Ovary (tissue), 9 donors: ENCODE results near the gene ACTL7B. TPM values are rescaled to one million over a fixed set of nuclear protein-coding genes. Genes with fewer than 3 reads are reported as not detected.

Experiments used
- DNase-seq, 5 donors: peaks; one replicate each; pipeline ENCODE4 v3.0.0-alpha.2; 2019 to 2020
- H3K27ac ChIP-seq, 2 donors: fragments of 200-600 bp; one replicate each; pipeline versions ENCODE4 v1.5.1 to v1.8.0; 2019 to 2022
- H3K27me3 ChIP-seq: fragments of 200-600 bp; one replicate; pipeline ENCODE4 v1.8.0; 2022
- H3K36me3 ChIP-seq: fragments of 200-600 bp; sonication (generic); one replicate; pipeline ENCODE4 v1.5.1; 2019
- H3K4me1 ChIP-seq: one replicate; pipeline ENCODE4 v1.8.1; 2013; ENCODE audit warnings: mild to moderate bottlenecking, moderate library complexity; ENCODE audit not compliant: insufficient read depth
- H3K4me3 ChIP-seq: fragments of 200-600 bp; sonication (generic); one replicate; pipeline ENCODE4 v1.5.1; 2017
- H3K9me3 ChIP-seq, 2 donors: fragments of 200-600 bp in 1 of 2; sonication (generic) in 1 of 2; one replicate each; pipeline versions ENCODE4 v1.5.1 to v1.8.1; 2013 to 2019; ENCODE audit warnings: mild to moderate bottlenecking in 1 of 2, moderate library complexity in 1 of 2
- EP300 ChIP-seq: sonication (generic); formaldehyde crosslinking; IDR thresholded peaks from one replicate; pipeline ENCODE4 v1.6.1; 2017; ENCODE audit warnings: antibody characterized with exemption
- POLR2A ChIP-seq: fragments of 450-650 bp; IDR thresholded peaks from one replicate; pipeline ENCODE4 v1.6.1; 2017; ENCODE audit warnings: antibody characterized with exemption, mild to moderate bottlenecking, moderate library complexity
- WGBS, 3 donors: extraction: QIAGEN DNeasy Blood & Tissue Kit in 1 of 3; methylation state at CpG; one replicate each; pipeline versions ENCODE4 v1.1.5 to v1.1.7; 2013 to 2017; 5-methylcytosine and 5-hydroxymethylcytosine counted together
- intact Hi-C, 4 donors: fragments of 100-400 bp; cut with DNase I; formaldehyde crosslinking; loops; one replicate each; pipeline versions ENCODE4 v1.11.0 to v1.15.1; 2022 to 2023
- polyA plus RNA-seq, 2 donors: library from polyadenylated mRNA; stranded (reverse); fragments of 200-250 nt in 1 of 2; fragments of 350-450 nt in 1 of 2; fragmentation: Illumina TruSeq in 1 of 2; extraction: RNeasy Lipid Tissue Mini Kit (QIAGEN cat#74804) in 1 of 2; gene quantifications; one replicate each; pipeline ENCODE4 v1.2.3, GENCODE V29; 2013 to 2014
- total RNA-seq, 7 donors: library from RNA; depleted of rRNA in 2 of 7; stranded (reverse); fragments of >200 nt in 2 of 7; fragmentation: NEBNext Ultra II Directional in 3 of 7; extraction: Animal tissue kit (Norgen Biotek cat#: 25700) in 3 of 7; gene quantifications; one replicate each; pipeline versions ENCODE4 v1.1.0 to v1.2.4, GENCODE V29; 2016 to 2023
- TF ChIP-seq, protein P1 (sequence below), 3 donors: fragments of 450-650 bp in 2 of 3; fragments of 200-600 bp in 1 of 3; IDR thresholded peaks; one replicate each; pipeline versions ENCODE4 v1.5.1 to v1.8.0; 2016 to 2022; ENCODE audit warnings: antibody characterized with exemption in 3 of 3, mild to moderate bottlenecking in 1 of 3
- donor health status: DM: no; HTN: no; CAD: no; lungs with moderate emphysema.
- donor health status: DM: no; HTN: no; CAD: no.
- donor health status: Bipolar disorder and iron deficiency.
- donor health status: DM: yes; HTN: yes; CAD: no.
- donor health status: DM: no; HTN: no; CAD: no.
- donor health status: DM: yes; HTN: yes; CAD: no.

Gene ACTL7B
- total and polyA plus RNA-seq, 9 donors = 0.10 to 0.17 (median 0.15) TPM; not detected in 6

DNA sequence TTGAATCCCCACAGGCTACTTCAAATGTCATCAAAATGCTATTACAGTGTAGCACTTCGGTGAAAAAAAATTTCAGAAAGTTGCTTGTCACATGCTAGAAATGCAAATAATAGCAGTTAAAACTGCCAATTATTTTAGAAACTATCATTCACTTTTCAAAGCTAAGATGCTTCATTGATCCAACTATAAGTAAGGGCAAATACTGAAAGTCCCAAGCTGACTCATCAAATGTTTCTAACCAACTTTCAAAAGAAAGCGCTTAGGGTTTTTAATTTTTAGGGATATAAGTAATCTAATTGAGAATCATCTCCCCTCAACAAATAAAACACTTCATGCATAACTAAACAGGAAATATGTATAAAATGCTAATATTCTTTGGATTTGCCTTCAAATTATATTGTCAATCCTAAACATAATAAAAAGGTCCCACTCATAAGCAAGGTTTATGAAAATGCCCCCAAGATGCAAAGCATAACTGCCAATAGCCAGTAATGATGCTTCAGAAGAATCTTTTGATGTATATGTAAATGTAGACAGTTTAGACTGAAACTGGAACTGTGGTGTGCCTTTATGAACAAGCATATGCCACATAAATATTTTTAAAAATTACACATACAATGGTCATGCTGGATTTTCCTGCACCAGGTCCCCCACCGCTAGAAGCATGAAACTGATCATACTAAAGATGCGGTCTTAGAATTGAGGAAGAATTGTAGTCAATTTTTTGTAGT, 18.4 kb upstream of the ACTL7B start:
- Histone ChIP-seq H3K27ac (no peak overlapping the region), H3K27me3 (no peaks in the 10 kb centered on the region), H3K9me3 (peaks cover 0 to 4% of the 10 kb centered on the region in 2 donors), H3K4me3 (no peak overlapping the region), H3K36me3 (no peaks in the 10 kb centered on the region), H3K4me1 (no peaks in the 10 kb centered on the region)
- no peak for TF ChIP-seq EP300
- TF ChIP-seq, protein P1, sequence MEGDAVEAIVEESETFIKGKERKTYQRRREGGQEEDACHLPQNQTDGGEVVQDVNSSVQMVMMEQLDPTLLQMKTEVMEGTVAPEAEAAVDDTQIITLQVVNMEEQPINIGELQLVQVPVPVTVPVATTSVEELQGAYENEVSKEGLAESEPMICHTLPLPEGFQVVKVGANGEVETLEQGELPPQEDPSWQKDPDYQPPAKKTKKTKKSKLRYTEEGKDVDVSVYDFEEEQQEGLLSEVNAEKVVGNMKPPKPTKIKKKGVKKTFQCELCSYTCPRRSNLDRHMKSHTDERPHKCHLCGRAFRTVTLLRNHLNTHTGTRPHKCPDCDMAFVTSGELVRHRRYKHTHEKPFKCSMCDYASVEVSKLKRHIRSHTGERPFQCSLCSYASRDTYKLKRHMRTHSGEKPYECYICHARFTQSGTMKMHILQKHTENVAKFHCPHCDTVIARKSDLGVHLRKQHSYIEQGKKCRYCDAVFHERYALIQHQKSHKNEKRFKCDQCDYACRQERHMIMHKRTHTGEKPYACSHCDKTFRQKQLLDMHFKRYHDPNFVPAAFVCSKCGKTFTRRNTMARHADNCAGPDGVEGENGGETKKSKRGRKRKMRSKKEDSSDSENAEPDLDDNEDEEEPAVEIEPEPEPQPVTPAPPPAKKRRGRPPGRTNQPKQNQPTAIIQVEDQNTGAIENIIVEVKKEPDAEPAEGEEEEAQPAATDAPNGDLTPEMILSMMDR (IDR thresholded peaks at IDR 0.05) = no peak
- no peak for TF ChIP-seq POLR2A
- intact Hi-C loops = no loop called here
- DNase-seq = no peak
- WGBS, 3 donors = 95 to 98% (median 97%) methylated on average over 4 of the region's 4 CpGs

- DNase-seq = no peak
- 80 to 99% (median 95%) methylated on average over 3 of the region's 3 CpGs for WGBS, 3 donors
- Histone ChIP-seq H3K36me3 (no peaks in the 10 kb centered on the region), H3K27ac (no peak overlapping the region), H3K4me1 (no peaks in the 10 kb centered on the region), H3K27me3 (no peaks in the 10 kb centered on the region), H3K4me3 (no peak overlapping the region), H3K9me3 (peaks cover 0 to 4% of the 10 kb centered on the region in 2 donors)
- TF ChIP-seq POLR2A (no peak), EP300 (no peak)
- TF ChIP-seq, protein P1 (IDR thresholded peaks at IDR 0.05) = no peak
- intact Hi-C loops = no loop called here
These were observed 13.4 kb upstream of the ACTL7B start for GRCh38 chr9:108869092-108869725.

DNA sequence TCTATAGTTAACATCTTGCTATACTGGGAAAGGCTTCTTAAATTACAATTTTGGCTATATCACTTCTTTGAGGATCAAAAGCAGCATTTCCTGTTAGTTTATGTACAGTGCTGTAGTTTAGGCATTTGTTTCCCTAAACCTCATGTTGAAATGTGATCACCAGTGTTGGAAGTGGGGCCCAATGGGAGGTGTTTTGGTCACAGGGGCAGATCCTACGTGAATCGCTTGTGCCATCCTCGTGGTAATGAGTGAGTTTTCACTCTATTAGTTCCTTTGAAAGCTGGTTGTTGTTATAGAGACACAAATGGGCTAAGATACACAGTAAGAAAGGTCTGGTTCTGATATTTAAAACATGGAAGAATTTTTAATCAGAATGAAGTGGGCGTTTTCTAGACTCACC, 12.0 kb upstream of the ACTL7B start:
- no peaks in the 10 kb centered on the region for H3K4me1 ChIP-seq
- no peaks in the 10 kb centered on the region for H3K36me3 ChIP-seq
- DNase-seq = no peak
- TF ChIP-seq POLR2A (no peak), EP300 (no peak)
- TF ChIP-seq, protein P1 (IDR thresholded peaks at IDR 0.05) = no peak
- H3K4me3 ChIP-seq = no peak overlapping the region
- H3K9me3 ChIP-seq = peaks cover 0 to 4% of the 10 kb centered on the region in 2 donors
- WGBS, 3 donors = 89 to 92% (median 92%) methylated on average over 4 of the region's 4 CpGs
- intact Hi-C loops = no loop called here
- H3K27ac ChIP-seq = no peak overlapping the region
- no peaks in the 10 kb centered on the region for H3K27me3 ChIP-seq

- Histone ChIP-seq H3K4me3 (no peak overlapping the region), H3K27me3 (no peaks in the 10 kb centered on the region), H3K4me1 (no peaks in the 10 kb centered on the region), H3K9me3 (peaks cover 0 to 4% of the 10 kb centered on the region in 2 donors), H3K27ac (no peak overlapping the region), H3K36me3 (no peaks in the 10 kb centered on the region)
- no peak for DNase-seq
- TF ChIP-seq EP300 = no peak
- intact Hi-C loops = no loop called here
These were observed 11.3 kb upstream of the ACTL7B start for GRCh38 chr9:108867116-108867515.

GRCh38 chr9:108866001-108866420, 10.2 kb upstream of the ACTL7B start:
- DNase-seq = no peak
- intact Hi-C loops = no loop called here
- TF ChIP-seq, protein P1 (IDR thresholded peaks at IDR 0.05) = no peak
- TF ChIP-seq EP300 (no peak), POLR2A (no peak)
- Histone ChIP-seq H3K4me3 (no peak overlapping the region), H3K9me3 (no peaks in the 10 kb centered on the region), H3K4me1 (no peaks in the 10 kb centered on the region), H3K27ac (no peak overlapping the region), H3K36me3 (no peaks in the 10 kb centered on the region), H3K27me3 (no peaks in the 10 kb centered on the region)
- WGBS, 3 donors = 43 to 55% (median 44%) methylated on average over 2 of the region's 2 CpGs
